ENCODE results near the gene NEBL.

DNA sequence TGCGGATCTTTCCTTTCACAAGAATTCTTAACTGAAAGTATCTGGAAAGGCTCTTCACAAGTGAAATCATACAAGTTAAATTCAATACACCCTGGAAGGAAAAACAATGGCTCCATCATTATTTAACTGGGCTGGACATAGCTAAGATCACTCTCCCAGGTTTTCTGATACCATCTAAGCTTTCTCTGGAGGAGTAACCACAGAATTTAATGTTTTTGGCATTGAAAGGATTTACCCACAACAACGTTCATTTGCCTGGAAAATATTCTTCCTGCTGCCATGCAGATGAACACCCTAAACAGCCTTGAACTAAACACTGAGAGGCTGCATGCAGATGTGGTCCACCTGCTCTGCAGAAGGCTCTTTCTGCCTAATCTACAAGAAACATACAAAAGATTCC lies 4.3 kb downstream of the NEBL start:
- TF ChIP-seq, protein P1, sequence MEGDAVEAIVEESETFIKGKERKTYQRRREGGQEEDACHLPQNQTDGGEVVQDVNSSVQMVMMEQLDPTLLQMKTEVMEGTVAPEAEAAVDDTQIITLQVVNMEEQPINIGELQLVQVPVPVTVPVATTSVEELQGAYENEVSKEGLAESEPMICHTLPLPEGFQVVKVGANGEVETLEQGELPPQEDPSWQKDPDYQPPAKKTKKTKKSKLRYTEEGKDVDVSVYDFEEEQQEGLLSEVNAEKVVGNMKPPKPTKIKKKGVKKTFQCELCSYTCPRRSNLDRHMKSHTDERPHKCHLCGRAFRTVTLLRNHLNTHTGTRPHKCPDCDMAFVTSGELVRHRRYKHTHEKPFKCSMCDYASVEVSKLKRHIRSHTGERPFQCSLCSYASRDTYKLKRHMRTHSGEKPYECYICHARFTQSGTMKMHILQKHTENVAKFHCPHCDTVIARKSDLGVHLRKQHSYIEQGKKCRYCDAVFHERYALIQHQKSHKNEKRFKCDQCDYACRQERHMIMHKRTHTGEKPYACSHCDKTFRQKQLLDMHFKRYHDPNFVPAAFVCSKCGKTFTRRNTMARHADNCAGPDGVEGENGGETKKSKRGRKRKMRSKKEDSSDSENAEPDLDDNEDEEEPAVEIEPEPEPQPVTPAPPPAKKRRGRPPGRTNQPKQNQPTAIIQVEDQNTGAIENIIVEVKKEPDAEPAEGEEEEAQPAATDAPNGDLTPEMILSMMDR (IDR thresholded peaks at IDR 0.05): no peak
- TF ChIP-seq ZFX (IDR thresholded peaks at IDR 0.05; ENCODE audit: borderline replicate concordance): no peak
